Breast epithelium (tissue), 4 donors: ENCODE data around the gene NINL. TPM values are rescaled to one million over a fixed set of nuclear protein-coding genes. Genes with fewer than 3 reads are reported as not detected.

Experiments
- DNase-seq, 2 donors: peaks; one replicate each; pipeline ENCODE4 v3.0.0-alpha.2; 2019; ENCODE audit warnings: low spot score in 2 of 2
- H3K27ac ChIP-seq, 2 donors: fragments of 200-600 bp; sonication (generic) in 1 of 2; one replicate each; pipeline ENCODE4 v1.5.1; 2016 to 2019; ENCODE audit warnings: mild to moderate bottlenecking in 1 of 2
- H3K27me3 ChIP-seq, 2 donors: fragments of 200-600 bp; sonication (generic) in 1 of 2; one replicate each; pipeline versions ENCODE4 v1.5.1 to v1.6.0; 2017 to 2019; ENCODE audit warnings: control low read depth in 1 of 2, mild to moderate bottlenecking in 1 of 2
- H3K36me3 ChIP-seq: fragments of 200-600 bp; one replicate; pipeline ENCODE4 v1.5.1; 2019
- H3K4me1 ChIP-seq, 2 donors: fragments of 200-600 bp; sonication (generic); one replicate each; pipeline ENCODE4 v1.5.1; 2016 to 2019; ENCODE audit warnings: control low read depth in 1 of 2
- H3K4me3 ChIP-seq, 3 donors: fragments of 200-600 bp; sonication (generic); 1 replicate in 2 of 3; 2 replicates in 1 of 3; pipeline ENCODE4 v1.5.1; 2016 to 2019; ENCODE audit warnings: mild to moderate bottlenecking in 3 of 3, moderate library complexity in 2 of 3
- H3K9me3 ChIP-seq, 2 donors: fragments of 200-600 bp; sonication (generic) in 1 of 2; one replicate each; pipeline ENCODE4 v1.5.1; 2016 to 2019; ENCODE audit warnings: control low read depth in 1 of 2
- POLR2A ChIP-seq: fragments of 450-650 bp; IDR thresholded peaks from one replicate; pipeline ENCODE4 v1.6.1; 2016; ENCODE audit warnings: antibody characterized with exemption, mild to moderate bottlenecking, moderate library complexity
- POLR2AphosphoS5 ChIP-seq, 3 donors: sonication (generic); formaldehyde crosslinking; IDR thresholded peaks; one replicate each; pipeline ENCODE4 v1.6.1; 2017; ENCODE audit warnings: antibody characterized with exemption in 3 of 3
- intact Hi-C: fragments of 100-400 bp; cut with DNase I; formaldehyde crosslinking; loops from one replicate; pipeline ENCODE4 v1.15.1; 2023; ENCODE audit warnings: low total_unique reads
- total RNA-seq, 3 donors: library from RNA; depleted of rRNA; stranded (reverse); fragments of >200 nt; gene quantifications; one replicate each; pipeline ENCODE4 v1.1.0, GENCODE V29; 2016
- TF ChIP-seq, protein P1 (sequence below), 3 donors: fragments of 450-650 bp; IDR thresholded peaks; one replicate each; pipeline ENCODE4 v1.5.1; 2016 to 2017; ENCODE audit warnings: antibody characterized with exemption in 3 of 3, mild to moderate bottlenecking in 3 of 3, moderate library complexity in 3 of 3

The NINL gene
- total RNA-seq, 3 donors from 2014 or later = 6.9 to 15.5 (median 12.8) TPM

DNA sequence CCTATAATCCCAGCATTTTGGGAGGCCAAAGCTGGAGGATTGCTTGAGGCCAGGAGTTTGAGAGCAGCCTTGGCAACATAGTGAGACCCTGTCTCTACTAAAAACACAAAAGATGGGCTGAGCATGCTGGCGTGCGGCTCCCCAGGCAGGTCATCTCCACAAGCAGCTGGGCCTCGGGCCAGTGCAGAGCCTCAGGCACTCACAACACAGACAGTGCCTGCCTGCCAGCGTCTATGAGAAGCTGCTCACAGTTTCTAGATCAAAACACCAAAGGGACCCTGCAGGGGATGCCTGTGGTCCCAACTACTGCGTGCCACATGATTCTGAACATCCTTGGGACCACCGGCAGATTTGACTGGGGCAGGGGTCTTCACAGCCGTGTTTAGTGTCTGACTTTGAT lies 118.5 kb downstream of the NINL start:
- no peak for TF ChIP-seq POLR2A
- no peak for TF ChIP-seq POLR2AphosphoS5 (IDR thresholded peaks at IDR 0.05)
- TF ChIP-seq, protein P1, sequence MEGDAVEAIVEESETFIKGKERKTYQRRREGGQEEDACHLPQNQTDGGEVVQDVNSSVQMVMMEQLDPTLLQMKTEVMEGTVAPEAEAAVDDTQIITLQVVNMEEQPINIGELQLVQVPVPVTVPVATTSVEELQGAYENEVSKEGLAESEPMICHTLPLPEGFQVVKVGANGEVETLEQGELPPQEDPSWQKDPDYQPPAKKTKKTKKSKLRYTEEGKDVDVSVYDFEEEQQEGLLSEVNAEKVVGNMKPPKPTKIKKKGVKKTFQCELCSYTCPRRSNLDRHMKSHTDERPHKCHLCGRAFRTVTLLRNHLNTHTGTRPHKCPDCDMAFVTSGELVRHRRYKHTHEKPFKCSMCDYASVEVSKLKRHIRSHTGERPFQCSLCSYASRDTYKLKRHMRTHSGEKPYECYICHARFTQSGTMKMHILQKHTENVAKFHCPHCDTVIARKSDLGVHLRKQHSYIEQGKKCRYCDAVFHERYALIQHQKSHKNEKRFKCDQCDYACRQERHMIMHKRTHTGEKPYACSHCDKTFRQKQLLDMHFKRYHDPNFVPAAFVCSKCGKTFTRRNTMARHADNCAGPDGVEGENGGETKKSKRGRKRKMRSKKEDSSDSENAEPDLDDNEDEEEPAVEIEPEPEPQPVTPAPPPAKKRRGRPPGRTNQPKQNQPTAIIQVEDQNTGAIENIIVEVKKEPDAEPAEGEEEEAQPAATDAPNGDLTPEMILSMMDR (IDR thresholded peaks at IDR 0.05) = no peak
- Histone ChIP-seq H3K36me3 (no peaks in the 10 kb centered on the region), H3K27ac (no peak overlapping the region), H3K4me1 (no peaks in the 10 kb centered on the region), H3K4me3 (no peak overlapping the region), H3K9me3 (no peaks in the 10 kb centered on the region), H3K27me3 (no peaks in the 10 kb centered on the region)
- intact Hi-C loops = no loop called here
- no peak for DNase-seq

- no peaks in the 10 kb centered on the region for H3K4me1 ChIP-seq
- no peaks in the 10 kb centered on the region for H3K36me3 ChIP-seq
- TF ChIP-seq, protein P1 (IDR thresholded peaks at IDR 0.05) = no peak
- TF ChIP-seq POLR2AphosphoS5 (IDR thresholded peaks at IDR 0.05) (no peak), POLR2A (no peak)
- DNase-seq = no peak
- no peak overlapping the region for H3K27ac ChIP-seq
- H3K9me3 ChIP-seq = no peaks in the 10 kb centered on the region
- intact Hi-C loops = no loop called here
- no peak overlapping the region for H3K4me3 ChIP-seq
- no peaks in the 10 kb centered on the region for H3K27me3 ChIP-seq
Measured at GRCh38 chr20:25465243-25466135, 119.8 kb downstream of the NINL start.

DNA sequence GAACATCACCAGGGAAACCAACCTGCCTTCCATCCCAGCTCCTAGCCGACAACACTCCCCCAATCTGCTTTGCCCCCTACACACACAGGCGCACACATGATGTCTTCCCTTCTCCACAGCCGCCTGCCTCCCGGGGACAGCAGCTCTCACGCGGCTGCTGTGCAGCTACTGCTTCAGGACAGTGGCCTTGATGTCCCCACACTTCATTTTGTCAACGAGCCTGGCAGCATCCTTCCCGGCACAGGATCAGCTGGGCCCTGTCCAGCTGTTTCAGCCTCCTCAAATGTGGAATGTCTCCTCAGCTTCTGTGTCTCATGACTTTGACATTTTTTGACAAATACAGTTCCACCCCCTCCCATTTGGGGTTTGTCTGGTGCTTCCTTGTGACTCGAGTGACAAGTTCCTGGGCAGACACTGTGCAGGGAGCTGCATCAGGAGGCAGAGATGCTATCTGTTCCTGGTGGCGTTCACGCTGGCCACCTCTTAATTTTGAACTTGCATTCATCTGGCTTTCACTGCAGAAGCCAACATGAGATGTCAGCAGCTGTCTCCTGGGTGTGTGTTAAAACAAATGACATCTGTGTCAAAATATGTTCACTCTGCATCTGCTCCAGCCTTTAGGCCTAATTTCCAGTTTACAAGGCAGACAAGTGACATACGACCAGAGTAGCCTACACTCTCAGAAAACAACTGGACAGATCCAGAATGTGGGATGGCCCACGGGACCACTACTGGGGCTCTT lies 120.7 kb downstream of the NINL start:
- intact Hi-C loops = no loop called here
- TF ChIP-seq, protein P1 (IDR thresholded peaks at IDR 0.05) = no peak
- no peak for TF ChIP-seq POLR2AphosphoS5 (IDR thresholded peaks at IDR 0.05)
- no peak for TF ChIP-seq POLR2A
- Histone ChIP-seq H3K4me1 (no peaks in the 10 kb centered on the region), H3K27me3 (no peaks in the 10 kb centered on the region), H3K4me3 (no peak overlapping the region), H3K9me3 (no peaks in the 10 kb centered on the region), H3K27ac (no peak overlapping the region), H3K36me3 (no peaks in the 10 kb centered on the region)
- DNase-seq = no peak

DNA sequence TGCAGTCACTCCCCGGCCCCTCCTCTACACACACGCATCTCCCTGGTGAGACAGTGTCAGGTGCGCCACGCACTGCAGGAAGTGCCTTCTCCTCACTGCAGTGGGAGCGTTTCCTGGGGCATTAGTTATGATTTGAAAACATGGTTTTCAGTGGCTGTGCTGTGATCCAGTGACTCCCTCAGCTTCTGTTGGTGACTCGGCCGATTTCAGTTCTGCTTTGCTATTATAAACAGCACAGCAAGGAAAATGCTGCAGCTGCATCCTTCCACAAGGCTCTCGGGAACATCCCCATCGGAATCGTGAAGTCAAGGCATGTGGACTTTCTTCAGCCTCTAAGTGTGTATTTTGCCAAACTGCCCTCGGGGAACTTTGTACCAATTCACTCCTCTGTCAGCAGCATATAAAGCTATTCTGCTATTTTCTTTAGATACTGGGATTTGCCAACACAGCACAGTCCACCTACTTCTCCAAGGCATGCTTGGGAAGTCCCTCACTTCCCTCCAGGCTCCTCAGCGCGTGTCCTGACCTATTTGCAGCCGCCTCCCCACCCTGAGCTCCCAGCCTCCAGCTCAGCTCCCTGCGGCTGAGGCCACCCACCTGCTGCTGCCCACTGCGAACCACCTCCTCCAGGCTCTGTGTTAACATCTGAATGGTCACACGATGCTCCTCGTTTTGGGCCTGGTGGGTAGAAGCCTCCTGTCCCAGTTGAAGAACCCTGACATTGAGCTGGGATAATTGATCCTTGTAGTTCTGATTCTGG lies 123.4 kb downstream of the NINL start:
- H3K36me3 ChIP-seq = no peaks in the 10 kb centered on the region
- TF ChIP-seq, protein P1 (IDR thresholded peaks at IDR 0.05) = no peak
- TF ChIP-seq POLR2AphosphoS5 (IDR thresholded peaks at IDR 0.05) = no peak
- TF ChIP-seq POLR2A = no peak
- H3K27me3 ChIP-seq = no peaks in the 10 kb centered on the region
- intact Hi-C loops = no loop called here
- H3K4me3 ChIP-seq = no peak overlapping the region
- no peaks in the 10 kb centered on the region for H3K4me1 ChIP-seq
- no peak overlapping the region for H3K27ac ChIP-seq
- DNase-seq = no peak
- H3K9me3 ChIP-seq = no peaks in the 10 kb centered on the region
